ENCODE measurements around the gene LPIN2.

DNA sequence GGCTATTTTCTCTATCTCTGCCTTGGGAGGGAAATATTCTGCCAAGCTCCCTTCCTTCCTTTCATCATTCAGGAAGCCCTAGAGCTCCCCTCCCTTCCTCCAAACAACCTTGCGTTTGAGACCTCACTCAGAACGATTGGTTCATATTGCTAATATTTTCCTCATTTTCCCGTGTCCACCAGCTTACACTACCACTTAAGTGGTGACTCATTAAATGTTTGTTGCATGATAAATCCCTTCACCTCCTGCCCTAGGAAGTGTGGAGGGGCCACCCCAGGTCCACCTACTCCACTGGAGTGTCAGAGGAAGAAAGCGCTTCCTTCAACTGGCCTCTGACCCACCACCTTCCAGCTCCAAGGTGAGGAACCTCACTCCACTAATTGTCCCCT lies 2.3 kb upstream of the LPIN2 start:
- TF ChIP-seq EZH2 (IDR thresholded peaks at IDR 0.05; ENCODE audit: low read depth, unreplicated experiment) (no peak), JUNB (IDR thresholded peaks at IDR 0.05; ENCODE audit: unreplicated experiment) (no peak), EZH2phosphoT487 (IDR thresholded peaks at IDR 0.05; ENCODE audit: unreplicated experiment) (no peak), CREB1 (CRISPR knock-in tag; IDR thresholded peaks at IDR 0.05; ENCODE audit: low read depth) (no peak), POLR2AphosphoS5 (IDR thresholded peaks at IDR 0.05; ENCODE audit: low read depth) (no peak), ZNF114 (CRISPR knock-in tag; IDR thresholded peaks at IDR 0.05) (no peak)
- TF ChIP-seq, protein P1, sequence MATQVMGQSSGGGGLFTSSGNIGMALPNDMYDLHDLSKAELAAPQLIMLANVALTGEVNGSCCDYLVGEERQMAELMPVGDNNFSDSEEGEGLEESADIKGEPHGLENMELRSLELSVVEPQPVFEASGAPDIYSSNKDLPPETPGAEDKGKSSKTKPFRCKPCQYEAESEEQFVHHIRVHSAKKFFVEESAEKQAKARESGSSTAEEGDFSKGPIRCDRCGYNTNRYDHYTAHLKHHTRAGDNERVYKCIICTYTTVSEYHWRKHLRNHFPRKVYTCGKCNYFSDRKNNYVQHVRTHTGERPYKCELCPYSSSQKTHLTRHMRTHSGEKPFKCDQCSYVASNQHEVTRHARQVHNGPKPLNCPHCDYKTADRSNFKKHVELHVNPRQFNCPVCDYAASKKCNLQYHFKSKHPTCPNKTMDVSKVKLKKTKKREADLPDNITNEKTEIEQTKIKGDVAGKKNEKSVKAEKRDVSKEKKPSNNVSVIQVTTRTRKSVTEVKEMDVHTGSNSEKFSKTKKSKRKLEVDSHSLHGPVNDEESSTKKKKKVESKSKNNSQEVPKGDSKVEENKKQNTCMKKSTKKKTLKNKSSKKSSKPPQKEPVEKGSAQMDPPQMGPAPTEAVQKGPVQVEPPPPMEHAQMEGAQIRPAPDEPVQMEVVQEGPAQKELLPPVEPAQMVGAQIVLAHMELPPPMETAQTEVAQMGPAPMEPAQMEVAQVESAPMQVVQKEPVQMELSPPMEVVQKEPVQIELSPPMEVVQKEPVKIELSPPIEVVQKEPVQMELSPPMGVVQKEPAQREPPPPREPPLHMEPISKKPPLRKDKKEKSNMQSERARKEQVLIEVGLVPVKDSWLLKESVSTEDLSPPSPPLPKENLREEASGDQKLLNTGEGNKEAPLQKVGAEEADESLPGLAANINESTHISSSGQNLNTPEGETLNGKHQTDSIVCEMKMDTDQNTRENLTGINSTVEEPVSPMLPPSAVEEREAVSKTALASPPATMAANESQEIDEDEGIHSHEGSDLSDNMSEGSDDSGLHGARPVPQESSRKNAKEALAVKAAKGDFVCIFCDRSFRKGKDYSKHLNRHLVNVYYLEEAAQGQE (IDR thresholded peaks at IDR 0.05; ENCODE audit: unreplicated experiment) = no peak
- TF ChIP-seq, protein P2, sequence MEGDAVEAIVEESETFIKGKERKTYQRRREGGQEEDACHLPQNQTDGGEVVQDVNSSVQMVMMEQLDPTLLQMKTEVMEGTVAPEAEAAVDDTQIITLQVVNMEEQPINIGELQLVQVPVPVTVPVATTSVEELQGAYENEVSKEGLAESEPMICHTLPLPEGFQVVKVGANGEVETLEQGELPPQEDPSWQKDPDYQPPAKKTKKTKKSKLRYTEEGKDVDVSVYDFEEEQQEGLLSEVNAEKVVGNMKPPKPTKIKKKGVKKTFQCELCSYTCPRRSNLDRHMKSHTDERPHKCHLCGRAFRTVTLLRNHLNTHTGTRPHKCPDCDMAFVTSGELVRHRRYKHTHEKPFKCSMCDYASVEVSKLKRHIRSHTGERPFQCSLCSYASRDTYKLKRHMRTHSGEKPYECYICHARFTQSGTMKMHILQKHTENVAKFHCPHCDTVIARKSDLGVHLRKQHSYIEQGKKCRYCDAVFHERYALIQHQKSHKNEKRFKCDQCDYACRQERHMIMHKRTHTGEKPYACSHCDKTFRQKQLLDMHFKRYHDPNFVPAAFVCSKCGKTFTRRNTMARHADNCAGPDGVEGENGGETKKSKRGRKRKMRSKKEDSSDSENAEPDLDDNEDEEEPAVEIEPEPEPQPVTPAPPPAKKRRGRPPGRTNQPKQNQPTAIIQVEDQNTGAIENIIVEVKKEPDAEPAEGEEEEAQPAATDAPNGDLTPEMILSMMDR (conservative IDR thresholded peaks at IDR 0.05; ENCODE audit: low read depth in 2 of 2) = no peak
- TF ChIP-seq, protein P3, sequence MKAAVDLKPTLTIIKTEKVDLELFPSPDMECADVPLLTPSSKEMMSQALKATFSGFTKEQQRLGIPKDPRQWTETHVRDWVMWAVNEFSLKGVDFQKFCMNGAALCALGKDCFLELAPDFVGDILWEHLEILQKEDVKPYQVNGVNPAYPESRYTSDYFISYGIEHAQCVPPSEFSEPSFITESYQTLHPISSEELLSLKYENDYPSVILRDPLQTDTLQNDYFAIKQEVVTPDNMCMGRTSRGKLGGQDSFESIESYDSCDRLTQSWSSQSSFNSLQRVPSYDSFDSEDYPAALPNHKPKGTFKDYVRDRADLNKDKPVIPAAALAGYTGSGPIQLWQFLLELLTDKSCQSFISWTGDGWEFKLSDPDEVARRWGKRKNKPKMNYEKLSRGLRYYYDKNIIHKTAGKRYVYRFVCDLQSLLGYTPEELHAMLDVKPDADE (IDR thresholded peaks at IDR 0.05) = no peak
